SKM-1 treated with dmso at 0.1 percent for 144 hours (cell line): ENCODE measurements around the gene FIGLA.

Experiments
- DNase-seq: peaks from one replicate; lab custom pipeline; 2025; ENCODE audit not compliant: unreplicated experiment; lab: John Stamatoyannopoulos, UW

FIGLA gene

GRCh38 chr2:70790136-70790828 is at the start of gene FIGLA:
FIGLA (minus strand) TSS chr2:70790643; CDS start chr2:70790638, 5 bp downstream.
- DNase-seq, result no peak

- no peak for DNase-seq
Measured at GRCh38 chr2:70837980-70838925, 47.8 kb upstream of the FIGLA start.

GRCh38 chr2:70835643-70836042 is 45.2 kb upstream of the FIGLA start, which contains the start of gene CD207:
CD207 (minus strand) TSS chr2:70835816; CDS start chr2:70835776, 40 bp downstream.
- no peak for DNase-seq

- no peak for DNase-seq
Measured at GRCh38 chr2:70834881-70835280, 44.4 kb upstream of the FIGLA start.

- DNase-seq, result no peak
Measured at GRCh38 chr2:70834106-70834505, 43.7 kb upstream of the FIGLA start.

- DNase-seq, result no peak
Measured at GRCh38 chr2:70833246-70833645, 42.8 kb upstream of the FIGLA start.

GRCh38 chr2:70832386-70832785 is 41.9 kb upstream of the FIGLA start:
- no peak for DNase-seq

DNA sequence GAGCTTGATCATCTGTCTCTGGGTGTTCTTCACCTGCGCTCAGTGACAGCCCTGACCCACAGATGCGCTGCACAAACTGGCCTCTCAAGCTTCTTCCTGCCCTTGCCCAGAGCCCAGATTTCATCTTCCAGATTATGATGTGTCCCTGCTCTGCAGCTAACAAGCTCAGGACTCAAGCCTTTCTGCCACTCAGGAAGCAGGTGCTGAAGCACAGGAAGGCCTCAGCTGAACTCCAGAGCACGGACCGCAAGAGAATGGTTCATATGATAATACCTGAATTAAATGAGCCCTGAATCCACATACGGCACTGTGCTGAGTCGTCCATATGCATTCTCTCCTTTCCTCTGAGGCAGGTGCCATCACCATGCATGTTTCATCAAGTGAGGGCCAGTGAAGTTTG is 41.4 kb upstream of the FIGLA start:
- no peak for DNase-seq

GRCh38 chr2:70830366-70830765 is 39.9 kb upstream of the FIGLA start:
- DNase-seq, result no peak

GRCh38 chr2:70829916-70830315 is 39.5 kb upstream of the FIGLA start:
- no peak for DNase-seq

- DNase-seq, result no peak
Measured at GRCh38 chr2:70828914-70829824, 38.7 kb upstream of the FIGLA start.

DNA sequence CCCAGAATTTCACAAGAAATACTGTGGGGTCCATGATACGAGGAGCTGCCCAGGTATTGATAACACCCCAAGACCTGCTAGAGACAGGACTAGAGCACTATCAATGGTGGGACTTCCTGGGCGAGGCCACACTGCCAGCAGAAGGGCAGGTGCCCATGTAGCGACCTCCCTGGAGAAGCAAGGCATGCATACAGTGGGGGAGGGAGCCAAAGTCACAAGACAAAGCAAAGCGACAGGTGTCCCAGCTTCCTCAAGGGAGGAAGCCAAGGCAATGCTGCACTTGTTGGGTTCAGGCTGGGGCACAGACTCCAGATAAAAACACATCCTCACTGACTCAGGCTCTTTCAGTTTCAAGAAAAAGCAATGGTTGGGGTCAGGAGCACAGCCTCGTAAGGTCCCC is 37.7 kb upstream of the FIGLA start:
- DNase-seq, result no peak

DNA sequence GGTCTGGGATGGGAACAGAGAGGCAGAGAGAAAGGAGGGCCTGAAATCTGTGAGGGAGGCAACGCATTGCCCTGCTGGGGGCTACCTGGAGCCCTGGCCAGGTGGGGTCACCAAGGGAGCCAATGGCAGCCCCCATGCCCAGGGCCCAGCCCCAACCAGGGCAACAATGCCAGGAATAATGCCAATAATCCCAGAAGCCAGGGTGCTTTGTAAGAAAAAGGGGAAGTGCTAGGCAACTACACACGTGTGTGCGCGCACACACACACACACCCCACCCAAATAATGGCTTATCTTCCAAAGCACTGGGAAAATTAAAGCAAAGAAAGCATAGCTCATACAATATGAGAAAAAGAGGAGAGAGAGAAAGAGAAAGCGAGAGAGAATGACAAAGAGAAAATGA is 36.9 kb upstream of the FIGLA start:
- no peak for DNase-seq

- DNase-seq, result peak; percentile 42
Measured at GRCh38 chr2:70826696-70827350, 36.4 kb upstream of the FIGLA start.

DNA sequence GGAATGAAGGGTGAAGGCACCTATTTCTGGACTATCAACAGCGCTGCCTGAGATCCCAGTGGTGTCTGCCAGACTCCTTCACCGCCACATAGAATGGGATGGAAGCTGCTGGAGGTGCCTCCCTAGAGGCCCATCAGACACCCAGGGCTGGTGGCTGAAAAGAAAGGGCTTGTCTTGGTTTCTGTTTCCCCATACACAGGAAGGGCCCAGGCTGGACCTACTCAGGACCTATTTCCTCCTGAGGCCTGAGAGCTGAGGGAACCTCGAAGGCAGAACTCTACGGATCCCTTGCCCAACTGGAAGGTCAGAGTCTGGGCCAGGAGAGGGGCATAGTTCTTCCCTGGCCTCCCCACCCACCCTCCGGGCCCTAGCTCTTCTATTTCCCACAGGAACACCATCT is 32.8 kb upstream of the FIGLA start:
- DNase-seq, result no peak

DNA sequence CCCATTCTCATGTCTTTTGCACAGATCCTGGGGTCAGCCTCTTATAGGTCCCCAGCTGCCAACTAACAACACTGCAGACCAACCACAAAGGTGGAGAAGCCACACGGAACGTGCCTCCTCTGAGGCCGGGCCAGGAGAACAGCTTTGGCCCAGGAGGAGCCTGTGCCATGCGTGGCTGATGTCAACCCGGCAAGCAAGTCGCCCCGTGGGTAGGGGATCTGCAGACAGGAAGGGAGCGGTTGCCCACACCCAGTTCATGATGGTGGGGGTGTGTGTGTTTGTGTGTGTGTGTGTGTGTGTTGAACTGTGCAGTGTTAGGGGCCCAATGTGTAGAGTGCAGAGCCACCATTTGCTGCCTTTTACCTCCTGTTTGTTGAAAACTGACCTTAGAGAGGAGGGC is 32.4 kb upstream of the FIGLA start:
- no peak for DNase-seq

DNA sequence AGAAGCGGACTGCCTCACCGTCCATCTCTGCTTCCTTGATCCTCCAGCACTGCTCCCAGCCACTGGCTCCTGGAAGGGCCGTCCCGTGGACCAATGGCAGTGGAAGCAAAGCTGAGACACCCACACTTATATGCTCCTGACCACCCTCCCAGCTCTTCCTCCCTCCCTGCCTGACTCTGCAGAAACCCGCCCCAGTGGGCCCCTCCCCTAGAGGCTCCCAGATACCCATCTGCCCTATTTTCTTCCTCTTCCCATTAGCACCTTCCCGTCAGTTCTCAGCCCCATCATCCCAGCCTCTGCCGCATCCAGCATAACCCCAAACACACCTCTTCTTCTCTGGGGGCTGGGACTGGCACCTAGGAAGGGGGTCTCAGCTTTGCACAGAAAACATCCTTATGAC is 30.1 kb upstream of the FIGLA start, which contains the start of gene CLEC4F:
CLEC4F (minus strand) TSS at position 101 of the 400 bp plus-strand sequence; CDS start at position 25, 76 bp downstream.
- DNase-seq, result no peak

DNA sequence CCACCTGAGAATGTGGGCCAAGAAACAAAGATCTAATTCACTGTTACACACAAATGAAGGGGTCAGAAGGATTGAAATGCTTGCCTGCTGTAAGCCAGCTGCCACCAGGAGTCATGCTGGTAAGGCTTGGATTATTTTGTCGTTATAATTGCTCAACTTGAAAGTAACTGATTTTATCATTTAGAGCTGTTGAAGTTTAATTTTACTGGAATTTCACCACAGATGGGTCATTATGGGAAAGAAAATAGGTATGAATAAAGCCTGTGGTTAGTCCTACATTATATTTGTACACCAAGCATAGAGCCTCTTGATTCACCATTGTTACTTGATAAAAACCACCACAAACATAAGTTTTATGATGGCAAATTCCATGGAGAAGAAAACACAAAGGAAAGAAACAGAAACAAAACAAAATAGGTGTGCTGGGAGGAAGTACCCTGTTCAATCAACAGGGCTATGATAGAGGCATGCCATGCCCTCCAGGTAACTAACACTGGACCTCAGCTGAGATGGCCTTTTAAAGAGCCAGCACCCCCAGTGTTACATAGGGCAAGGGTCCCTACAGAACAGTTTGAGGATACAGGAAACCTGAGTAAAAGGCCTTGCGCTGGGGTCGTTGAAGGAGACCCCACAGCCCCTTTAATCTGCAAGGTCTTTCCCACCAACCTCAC is 27.0 kb upstream of the FIGLA start:
- DNase-seq, result no peak

DNA sequence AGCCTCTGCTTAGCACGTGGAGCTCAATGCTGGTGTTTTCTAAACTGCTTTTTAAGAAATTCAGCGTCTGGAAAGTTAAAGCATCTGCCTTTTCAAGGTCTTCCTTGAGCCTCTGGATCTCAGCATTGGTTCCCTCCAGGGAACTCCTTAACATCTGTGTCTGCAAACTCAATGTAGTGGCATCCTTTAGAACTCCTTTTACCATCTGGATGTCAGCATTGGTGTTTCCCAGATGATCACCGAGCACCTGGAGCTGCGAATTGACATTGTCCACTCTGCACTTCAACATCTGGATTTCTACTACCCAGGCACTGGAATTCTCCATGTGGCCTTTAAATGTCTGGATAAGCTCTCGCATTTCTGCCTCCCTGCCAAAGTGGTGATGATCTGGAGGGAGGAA is 26.3 kb upstream of the FIGLA start:
- no peak for DNase-seq
